GM18507 (cell line): ENCODE data around the gene MRPL36.
"Not testable (repeated sequence)": the region's sequence is repeated elsewhere in the genome, so short reads cannot be mapped to it uniquely, and the experiment has no call there.

Source experiments
- DNase-seq: peaks from one replicate; pipeline ENCODE4 v3.0.0; 2011; ENCODE audit warnings: low read depth; ENCODE audit not compliant: insufficient read length; ENCODE audit errors: extremely low spot score
- FAIRE-seq: peaks from 2 replicates; lab custom pipeline; 2011; peaks lifted over from hg19 to GRCh38; lab: Jason Lieb, UNC

Gene MRPL36

GRCh38 chr5:1800472-1801221 is 1.0 kb upstream of the MRPL36 start:
- DNase-seq (no peak), FAIRE-seq (no peak)

- no peak for DNase-seq
- FAIRE-seq, result no peak
These were observed 481 bp downstream of the MRPL36 start for GRCh38 chr5:1799110-1799601.

DNA sequence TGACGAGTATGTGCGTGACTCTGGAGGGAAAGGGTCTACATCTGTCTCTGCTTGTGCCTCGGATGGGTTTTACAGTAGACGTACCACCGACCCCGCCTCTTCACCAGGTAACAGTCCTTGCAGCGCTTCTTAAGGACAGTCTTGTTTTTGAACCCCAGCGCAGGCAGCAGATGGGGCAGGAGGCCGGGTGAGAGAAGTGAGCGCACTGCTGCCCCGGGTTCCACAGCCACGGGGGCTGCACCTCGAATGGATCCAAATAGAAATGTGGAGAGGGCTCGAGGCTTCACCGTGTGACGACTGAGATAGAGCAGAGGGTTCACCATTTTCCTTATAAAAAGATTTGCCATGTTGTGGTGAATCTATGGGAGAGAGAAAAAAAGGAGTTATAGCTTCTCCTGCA is 1.0 kb downstream of the MRPL36 start:
- not testable (repeated sequence) for FAIRE-seq

GRCh38 chr5:1797855-1798254 is 1.8 kb downstream of the MRPL36 start:
- DNase-seq (no peak), FAIRE-seq (no peak)

More for the DNA sequence above, 1.0 kb downstream of the MRPL36 start:
- not testable (repeated sequence) for DNase-seq

DNA sequence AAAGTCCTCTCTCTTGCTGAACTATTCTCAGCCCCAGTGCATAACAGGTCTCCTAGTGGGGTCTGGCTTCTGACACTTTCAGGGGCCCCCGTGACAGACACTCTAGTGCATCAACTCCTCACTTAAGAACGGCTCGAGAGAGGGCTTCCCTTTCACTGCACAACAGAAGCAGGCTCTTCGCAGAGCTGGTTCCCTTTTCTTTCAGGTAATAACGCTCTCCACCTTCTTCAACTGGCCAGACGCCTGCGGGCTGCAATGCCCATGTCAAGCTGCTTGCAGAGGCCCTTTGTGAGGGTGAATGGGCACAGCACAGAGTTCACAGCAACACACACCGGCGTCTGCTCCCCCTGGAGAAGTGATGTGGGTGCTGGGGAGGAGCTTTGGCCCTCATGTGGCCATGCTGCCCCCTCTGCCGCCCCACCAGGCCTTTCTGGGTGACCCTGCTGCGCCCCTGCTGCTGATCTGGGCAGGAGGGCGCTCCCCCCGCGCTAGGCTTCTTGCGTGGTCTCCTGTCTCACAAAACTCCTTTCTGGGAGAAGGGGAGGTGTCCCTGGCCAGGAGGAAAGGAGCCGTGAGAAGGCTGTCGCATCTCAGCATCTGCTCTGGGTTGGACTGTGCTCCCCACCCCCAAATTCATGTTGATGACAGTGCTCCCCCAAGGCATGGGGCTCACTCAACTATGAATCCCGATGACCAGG is 2.4 kb downstream of the MRPL36 start:
- no peak for DNase-seq
- no peak for FAIRE-seq

DNA sequence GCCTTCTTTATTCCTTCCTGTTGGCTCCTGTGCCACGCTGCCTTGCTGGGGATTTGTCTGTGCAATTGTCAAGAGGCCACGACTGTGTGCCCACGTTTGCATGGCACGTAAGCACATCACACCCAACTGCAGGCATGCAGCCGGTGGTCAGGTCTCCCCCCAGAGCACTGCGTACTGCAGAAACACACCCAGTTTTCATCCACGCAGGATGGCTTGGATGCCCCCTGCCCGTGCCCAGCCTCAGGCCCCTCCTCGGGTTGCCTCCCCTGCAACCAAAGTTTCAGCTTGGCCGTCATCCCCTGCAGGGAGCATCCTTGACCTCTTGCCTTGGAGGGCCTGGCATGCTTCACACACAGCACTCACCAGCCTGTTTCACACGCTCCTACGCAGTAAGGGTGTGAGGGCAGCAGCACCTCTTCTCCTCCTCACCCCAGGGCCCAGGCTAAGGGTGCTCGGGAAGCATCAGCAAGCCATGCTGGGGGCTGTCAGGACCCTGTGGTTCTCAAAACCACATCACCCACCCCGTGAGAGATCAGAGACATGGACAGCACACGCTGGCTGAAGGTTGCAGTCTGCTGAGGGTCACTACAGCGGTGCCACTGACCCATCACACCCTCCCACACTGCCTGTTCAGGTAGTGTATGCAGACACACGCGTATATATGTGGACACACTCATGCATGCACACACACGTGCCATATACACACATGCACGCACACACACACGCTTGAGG is 3.1 kb downstream of the MRPL36 start:
- DNase-seq (no peak), FAIRE-seq (no peak)

- no peak for DNase-seq
- no peak for FAIRE-seq
These were observed 3.7 kb downstream of the MRPL36 start for GRCh38 chr5:1795931-1796330.

GRCh38 chr5:1795506-1795905 is 4.1 kb downstream of the MRPL36 start:
- no peak for DNase-seq
- FAIRE-seq, result no peak

- no peak for FAIRE-seq
- DNase-seq, result no peak
These were observed 4.7 kb downstream of the MRPL36 start for GRCh38 chr5:1794901-1795290.

- FAIRE-seq (no peak), DNase-seq (no peak)
These were observed 5.4 kb downstream of the MRPL36 start for GRCh38 chr5:1793966-1794900.

- no peak for FAIRE-seq
- DNase-seq, result no peak
These were observed 6.3 kb downstream of the MRPL36 start for GRCh38 chr5:1793301-1793740.

- FAIRE-seq (peak; percentile 100), DNase-seq (peak; percentile 71)
These were observed 6.8 kb downstream of the MRPL36 start for GRCh38 chr5:1792842-1793266.

- DNase-seq (no peak), FAIRE-seq (no peak)
These were observed 8.5 kb downstream of the MRPL36 start for GRCh38 chr5:1791176-1791575.

DNA sequence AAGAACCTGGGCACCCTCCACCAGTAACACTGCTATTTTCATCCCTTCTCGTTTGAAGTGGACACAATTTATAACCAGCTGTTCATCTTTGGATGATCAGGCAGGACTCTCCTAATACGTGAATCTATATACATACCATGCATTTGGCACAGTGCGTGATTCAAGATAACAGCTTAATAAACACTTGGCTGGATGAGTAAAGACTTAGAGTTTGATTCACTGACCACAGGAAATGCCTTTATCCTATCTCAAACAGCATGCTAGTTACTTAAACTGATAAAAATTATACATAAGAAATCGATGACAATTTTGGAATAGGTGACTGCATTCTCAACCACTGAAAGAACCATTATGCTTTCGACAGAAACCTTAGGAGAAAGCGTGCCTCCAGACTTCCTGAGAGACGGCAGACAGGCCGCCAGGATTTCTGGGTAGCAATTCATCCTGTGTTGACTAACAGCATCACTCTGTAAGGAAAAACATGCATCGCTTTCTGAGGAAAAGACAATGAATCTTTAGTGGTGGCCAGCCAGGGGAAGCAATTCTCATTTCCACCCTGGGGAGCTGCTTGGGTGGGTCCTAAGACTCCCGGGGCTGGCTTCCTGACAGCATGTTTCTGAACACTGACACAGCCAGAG is 9.7 kb downstream of the MRPL36 start:
- DNase-seq, result no peak
- FAIRE-seq, result peak; percentile 38

DNA sequence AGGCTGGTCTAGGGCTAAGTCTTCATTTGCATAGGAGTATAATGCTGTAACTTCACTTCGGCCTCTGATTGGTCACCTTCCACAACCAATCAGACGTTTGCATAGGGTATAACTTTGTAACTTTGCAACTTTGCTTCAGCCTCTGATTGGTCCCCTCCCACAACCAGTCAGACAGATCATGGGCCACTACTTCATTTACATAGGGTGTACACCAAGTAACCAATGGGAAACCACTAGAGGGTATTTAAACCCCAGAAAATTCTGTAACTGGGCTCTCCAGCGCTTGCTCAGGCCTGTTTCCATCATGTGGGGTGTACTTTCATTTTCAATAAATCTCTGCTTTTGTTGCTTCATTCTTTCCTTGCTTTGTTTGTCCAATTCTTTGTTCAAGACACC is 10.2 kb downstream of the MRPL36 start:
- DNase-seq, result not testable (repeated sequence)
- FAIRE-seq, result peak; percentile 57

GRCh38 chr5:1788828-1789227 is 10.8 kb downstream of the MRPL36 start:
- no peak for FAIRE-seq
- no peak for DNase-seq

DNA sequence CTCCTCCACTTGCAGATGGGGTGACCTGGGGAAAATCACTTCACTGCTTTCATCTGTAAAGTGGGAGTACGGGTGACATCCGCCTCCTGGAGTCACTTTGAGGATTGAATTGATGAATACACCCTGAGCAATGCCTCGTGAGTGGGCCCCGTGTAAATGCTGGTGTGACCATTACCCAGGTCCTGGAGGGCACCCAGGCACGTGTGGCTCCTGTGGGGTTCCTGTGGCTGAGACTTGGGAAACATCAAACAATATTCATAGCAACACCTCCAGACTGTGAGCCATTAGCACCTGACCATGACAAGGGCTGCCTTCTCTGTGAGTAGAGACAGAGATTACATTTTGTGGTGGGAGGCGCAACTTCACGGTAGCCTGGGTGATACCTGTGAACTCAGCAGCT is 11.4 kb downstream of the MRPL36 start:
- FAIRE-seq, result no peak

GRCh38 chr5:1787472-1788047 is 12.1 kb downstream of the MRPL36 start:
- no peak for FAIRE-seq
- no peak for DNase-seq

More for the DNA sequence above, 11.4 kb downstream of the MRPL36 start:
- no peak for DNase-seq
